GM19397 (cell line): ENCODE data around the gene ANXA5.
"Not testable (repeated sequence)": the region's sequence is repeated elsewhere in the genome, so short reads cannot be mapped to it uniquely, and the experiment has no call there.

ENCODE experiments used
- ATAC-seq: cut with Tn5 transposase; IDR thresholded peaks from one replicate; pipeline ENCODE4 v1.9.1; 2021; ENCODE audit warnings: mild to moderate bottlenecking, moderate library complexity; ENCODE audit not compliant: unreplicated experiment

The ANXA5 gene

DNA sequence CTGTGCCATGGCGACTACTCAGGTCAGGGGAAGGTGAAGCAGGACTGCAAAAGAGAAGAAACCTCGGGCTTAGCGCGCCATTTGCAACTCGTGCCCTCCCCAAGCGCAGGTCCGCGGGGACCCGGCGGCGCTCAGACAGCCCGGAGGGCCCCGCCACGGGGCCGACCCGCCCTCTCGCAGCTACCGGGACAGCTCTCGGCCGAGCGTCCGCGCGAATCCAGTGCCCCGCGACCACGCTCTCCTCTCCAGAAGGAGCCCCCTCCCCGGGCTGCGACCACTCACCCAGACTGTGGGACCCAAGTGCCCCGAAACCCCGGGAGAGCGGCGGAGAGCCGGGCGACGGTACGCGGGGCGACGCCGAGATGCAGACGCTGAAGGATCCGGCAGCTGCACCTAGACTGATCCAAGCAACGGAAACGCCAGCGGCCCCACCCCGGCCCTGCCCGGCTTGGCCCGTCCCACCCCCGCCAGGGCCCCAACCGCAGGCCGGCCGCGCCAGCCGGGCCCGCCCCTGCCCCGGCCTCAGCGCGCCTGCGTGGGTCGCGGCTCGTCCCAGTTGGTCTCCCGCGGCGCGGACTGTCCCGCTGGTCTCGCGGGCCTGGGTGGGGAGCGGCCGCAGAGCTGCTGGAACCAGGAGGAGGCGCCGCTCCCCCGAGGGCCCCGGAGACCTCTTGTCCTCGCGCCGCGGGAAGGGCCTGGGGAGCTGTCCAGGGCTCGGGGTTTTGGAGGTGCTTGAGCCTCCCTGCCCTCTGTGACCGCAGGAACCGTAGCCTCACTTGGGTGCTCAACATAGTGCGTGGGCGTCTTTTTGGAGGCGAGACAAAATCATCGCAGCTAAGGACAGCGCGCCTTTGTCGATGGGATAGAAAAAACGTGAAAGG lies at the start of gene ANXA5:
TSS of gene ANXA5 (minus strand) at position 400 of the 881 bp plus-strand sequence. CDS start at position 9, 391 bp downstream.
- peak; percentile 97 for ATAC-seq

DNA sequence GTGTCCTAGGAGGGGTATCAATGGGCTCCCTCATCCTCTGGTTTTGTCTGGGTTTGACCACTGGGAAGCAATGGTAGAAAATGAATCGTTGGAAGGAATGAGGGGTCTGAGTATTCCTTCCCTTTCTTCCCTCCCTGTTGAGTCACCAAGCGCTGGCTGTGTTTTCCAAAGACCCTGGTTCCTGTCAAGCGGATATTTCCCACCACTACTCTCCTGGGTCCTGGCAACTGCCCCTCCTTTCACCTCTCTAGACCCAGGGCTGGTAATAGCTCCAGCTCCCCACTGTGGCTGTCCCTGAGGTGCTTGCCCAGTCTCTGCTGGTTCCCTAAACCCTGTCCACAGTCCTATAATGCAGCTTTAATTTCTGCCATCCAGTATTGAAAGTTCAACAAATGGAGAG lies 46.0 kb upstream of the ANXA5 start:
- ATAC-seq: no peak

DNA sequence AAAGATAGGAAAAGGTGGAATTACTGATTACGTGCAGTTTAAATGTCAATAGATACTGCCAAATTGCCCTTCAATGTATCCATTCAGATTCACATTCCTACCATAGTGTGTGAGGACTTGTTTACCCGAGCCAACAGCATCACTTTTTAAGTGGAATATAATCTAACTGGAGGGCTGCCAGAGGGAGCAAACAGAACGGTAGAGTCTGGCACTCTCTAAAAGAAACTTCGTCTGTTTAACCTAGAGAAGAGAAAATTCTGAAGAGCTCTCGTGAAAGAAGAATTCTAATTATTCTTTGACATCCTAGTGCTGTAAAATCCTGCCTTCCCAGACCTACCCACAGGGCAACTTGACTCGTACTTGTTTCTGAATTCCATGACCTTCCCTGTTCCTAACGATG lies 45.0 kb upstream of the ANXA5 start:
- no peak for ATAC-seq

DNA sequence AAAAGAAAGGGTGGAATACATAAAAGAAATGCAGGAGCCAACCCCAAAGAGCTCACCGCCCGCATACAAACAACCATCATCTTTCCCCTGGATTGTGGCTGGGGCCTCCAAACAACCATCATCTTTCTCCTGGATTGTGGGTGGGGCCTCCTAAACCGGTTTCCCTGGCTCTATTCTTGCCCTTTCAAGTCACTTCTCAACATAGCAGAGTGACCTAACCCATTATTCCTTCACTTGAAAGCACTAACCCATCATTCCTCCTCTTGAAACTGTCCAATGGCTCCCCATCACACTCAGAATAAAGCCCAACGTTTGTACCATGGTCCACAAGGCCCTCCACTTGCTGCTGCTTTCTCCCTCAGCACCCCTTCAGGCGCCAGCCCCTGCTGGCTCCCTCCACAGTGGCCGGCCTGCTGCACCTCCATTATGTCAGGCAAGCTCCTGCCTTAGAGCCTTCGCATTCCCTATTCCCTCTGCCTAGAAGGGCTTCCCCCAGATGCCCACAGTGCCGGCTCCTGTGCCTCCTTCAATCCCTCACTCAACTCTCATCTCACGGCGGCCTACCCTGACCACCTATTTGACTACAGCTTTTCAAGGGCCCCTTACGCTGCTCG lies 44.1 kb upstream of the ANXA5 start:
- no peak for ATAC-seq

DNA sequence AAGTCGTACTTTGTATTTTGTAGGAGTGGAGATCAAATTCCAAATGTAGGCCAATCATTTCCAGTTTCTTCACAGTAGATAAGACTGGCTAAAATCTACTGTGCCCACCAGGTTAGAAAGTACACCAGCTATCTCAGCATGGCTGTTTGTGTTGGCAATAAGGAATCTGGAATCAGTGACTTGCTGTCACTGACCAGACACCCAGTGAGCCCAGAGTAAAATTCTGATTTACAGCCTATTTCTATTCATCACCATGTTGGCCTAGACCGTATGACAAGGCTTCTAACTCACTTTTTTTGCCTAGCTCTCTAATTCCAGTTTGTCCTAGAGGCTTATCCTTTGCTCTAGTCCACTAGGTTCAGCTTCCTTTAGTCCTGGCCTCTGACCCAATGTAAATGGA lies 42.8 kb upstream of the ANXA5 start:
- ATAC-seq: no peak

DNA sequence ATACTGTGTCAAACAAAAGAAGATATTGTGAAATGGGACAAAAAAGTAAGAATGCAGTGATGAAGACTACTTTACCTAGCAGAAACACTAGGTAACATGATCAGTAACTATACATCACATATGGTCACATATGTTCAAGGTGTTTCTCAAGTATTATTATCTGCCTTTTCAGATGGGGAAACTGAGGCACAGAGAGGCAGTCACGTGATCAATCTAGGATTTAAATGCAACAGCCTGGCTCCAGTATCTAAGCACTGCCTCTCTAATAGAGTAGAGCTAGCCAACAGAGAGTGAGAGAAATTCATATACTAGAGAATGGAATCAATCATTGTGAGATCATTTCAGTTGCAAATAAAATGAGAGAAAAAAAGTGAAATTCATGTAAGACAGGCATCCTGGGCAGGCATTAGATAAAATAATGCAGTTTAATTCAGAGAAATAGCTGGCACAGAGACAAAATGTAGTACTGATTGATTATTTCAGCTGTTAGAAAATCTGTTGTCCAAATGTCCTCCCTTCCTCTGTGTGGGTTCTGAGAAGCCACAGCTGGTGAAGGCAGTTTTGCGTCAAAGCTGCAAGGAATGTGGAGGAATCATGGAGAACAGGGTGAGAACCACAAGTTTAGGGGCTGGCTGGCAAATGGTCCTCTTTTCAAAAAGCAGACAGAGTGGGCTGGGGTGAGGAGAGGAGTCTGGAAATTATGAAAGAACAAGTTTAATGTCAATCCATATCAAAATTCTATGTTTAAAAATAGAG lies 42.2 kb upstream of the ANXA5 start:
- no peak for ATAC-seq

DNA sequence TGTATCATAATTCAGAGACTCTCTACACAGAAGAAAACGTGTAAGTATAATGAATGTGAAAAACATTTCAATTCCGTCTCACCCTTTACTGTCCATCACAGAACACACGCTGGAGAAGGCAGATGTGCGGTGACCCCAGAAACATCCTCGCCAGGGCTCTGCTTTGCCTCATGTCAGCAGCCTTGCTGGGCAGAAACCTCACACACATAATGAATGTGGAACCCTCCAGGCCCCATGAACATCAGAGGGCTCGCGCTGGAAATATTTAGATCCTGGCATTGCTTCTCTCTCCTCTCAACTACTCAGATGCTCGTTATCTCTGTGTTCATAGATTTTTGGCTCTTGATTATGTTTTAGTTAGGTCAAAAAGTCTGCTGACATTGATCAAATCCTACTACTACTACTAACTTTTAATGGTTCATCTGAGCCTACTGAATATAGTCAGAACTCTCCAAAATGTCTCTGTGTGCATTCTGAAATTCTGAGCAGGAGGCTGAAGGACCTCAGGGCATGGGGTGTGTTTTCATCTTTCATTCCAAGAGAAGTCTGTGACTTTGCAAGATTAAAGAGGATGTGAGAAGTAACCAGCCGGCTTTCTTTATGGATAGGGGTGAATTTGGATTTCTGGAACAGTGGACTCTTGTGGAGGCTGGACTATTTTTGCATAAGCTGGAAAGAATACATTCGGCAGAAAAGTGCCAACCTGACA lies 41.2 kb upstream of the ANXA5 start:
- no peak for ATAC-seq

DNA sequence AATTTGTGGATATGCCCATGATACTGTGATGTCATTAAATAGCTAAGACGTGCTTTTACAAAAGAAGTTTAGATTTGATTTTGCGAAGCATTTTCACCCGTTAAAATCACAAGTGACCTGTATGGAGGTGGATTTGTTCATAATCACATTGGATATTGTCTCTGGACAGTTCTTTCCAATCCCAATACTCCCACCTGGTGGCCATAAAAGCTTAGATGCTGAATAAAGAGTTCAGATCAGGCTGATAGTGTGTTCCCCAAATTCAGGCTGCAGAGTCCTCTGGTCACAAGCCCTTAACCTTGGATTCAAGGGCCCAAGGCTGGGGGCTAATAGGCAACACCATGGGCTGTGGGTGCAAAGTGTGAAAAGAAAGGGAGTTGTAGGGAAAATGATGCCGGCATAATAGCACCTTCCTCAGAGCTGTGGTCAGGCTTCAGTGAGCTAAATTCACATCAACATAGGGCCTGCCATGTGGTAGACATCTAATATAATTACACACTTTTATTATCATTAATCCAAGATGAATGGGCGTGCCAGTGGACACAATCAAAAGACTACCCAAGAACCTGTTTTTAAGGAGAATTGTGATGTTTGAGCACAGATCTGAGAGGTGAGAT lies 40.1 kb upstream of the ANXA5 start:
- no peak for ATAC-seq

DNA sequence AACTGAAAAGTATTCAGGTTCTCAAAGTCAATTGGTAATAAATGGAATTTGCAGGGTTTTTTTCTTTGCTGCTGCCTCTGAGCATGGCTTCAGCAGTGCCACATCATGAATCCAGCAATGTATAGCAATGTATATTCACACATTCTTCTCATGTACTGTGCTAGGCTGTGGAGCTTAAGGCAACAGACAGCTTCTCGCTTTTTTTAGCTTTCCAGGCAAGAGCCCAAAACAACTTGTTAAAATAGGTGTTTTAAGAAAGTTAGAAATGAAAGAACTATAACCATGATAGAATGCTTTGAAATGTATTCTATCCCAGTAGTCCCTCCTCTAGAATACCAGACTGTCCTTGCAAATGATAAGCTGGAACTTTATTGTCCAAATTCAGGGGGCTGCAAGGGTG lies 37.8 kb upstream of the ANXA5 start:
- ATAC-seq: no peak

DNA sequence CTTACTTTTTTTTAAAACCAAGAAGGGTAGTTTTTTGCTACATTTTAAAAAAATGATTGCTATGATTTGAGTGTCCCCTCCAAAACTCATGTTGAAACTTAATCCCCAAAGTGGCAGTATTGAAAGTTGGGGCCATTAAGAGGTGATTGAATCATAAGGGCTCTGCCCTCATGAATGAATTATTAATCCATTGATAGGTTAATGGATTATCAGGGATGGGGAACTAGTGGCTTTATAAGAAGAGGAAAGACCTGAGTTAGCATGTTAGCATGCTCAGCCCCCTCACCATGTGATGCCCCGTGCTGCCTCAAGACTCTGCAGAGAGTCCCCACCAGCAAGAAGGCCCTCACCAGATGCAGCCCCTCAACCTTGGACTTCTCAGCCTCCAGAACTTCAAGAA lies 37.2 kb upstream of the ANXA5 start:
- no peak for ATAC-seq

DNA sequence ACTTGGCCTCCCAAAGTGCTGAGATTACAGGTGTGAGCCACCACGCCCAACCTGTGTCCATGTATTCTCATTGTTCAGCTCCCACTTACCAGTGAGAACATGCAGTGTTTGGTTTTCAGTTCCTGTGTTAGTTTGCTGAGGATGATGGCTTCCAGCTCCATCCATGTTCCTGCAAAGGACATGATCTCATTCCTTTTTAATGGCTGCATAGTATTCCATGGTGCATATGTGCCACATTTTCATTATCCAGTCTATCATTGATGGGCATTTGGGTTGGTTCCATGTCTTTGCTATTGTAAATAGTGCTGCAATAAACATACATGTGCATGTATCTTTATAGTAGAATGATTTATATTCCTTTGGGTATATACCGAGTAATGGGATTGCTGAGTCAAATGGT lies 33.0 kb upstream of the ANXA5 start:
- ATAC-seq: not testable (repeated sequence)

DNA sequence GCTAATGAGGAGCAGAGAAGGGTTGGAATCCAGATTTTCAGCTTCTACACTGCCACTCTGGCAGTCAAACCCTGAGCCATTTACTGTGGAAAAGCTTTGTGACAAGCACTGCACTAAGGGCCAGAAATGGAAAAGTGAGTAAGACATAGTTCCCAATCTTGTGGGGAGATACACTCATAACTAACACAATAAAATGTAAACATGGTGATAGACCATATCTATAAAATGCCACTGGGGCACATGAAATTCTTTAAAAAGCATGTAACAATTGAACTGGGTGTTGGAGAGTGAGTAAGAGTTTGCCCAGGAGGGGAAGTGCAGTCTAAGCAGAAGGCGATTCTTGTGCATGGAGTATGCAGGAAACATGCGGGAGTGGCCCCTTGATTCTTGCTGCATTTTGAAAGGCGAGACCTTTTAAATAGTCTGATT lies 32.0 kb upstream of the ANXA5 start:
- ATAC-seq: no peak

DNA sequence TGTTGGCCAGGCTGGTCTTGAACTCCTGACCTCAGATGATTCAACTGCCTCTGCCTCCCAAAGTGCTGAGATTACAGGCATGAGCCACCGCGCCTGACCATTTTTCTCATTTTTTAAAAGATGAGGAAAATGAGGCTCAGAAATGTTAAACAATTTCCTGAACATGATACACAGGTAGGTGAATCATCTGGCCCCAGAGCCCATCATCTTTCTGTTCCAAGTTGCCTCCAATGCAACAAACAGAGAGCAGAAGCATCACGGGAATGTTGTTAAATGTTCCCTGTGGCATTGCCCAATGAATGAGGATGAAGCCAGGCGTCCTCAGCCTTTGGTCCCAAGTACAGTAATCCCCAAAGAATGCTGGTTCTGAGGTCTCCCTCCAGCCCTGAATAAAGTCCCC lies 31.3 kb upstream of the ANXA5 start:
- ATAC-seq: no peak

DNA sequence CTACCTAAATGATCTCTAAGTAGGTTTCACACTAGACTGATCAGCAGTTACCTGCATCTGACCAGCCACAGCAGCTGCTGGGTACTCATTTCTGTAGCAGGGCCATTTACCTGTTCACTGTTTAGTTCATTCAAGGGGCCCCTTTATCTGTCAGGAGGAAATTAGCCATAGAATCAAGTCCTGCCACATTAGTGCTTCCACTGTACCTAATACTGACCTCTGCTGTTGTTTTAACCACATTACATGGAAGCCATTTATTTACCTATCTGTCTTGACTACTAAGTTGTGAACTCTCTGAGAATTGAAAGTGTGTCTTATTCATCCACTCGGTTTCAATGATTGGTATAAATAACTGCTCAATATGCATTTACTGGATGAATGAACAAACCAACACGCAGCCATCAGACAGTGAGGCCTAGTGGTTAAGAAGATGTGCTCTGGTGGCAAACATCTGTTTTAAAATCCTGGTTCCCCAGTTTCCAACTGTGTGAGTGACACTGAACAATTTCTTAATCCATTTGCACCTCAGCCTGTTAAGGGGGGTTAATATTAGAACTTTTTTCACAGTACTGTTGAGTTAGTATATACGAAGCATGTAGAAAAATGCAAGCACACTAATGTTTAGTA lies 30.0 kb upstream of the ANXA5 start:
- ATAC-seq: peak; percentile 92

DNA sequence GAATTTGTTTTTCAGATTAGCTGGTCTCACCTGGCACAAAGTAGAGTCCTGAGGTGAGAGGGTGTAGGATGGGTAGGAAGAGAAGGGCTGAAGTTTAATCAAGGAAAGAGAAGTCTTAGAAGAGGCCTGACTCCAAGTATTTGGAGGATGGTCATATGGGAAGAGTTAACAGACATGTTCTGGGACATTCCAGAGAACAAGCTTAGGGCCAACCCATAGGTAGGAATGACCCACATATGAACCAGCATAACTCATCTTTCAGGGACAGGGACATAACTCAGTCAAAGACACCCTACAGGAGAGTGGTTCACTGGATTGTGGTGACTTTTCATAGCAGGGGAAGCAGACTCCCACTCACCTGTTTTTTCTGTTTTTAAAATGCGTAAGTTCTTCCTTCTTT lies 27.9 kb upstream of the ANXA5 start:
- no peak for ATAC-seq

DNA sequence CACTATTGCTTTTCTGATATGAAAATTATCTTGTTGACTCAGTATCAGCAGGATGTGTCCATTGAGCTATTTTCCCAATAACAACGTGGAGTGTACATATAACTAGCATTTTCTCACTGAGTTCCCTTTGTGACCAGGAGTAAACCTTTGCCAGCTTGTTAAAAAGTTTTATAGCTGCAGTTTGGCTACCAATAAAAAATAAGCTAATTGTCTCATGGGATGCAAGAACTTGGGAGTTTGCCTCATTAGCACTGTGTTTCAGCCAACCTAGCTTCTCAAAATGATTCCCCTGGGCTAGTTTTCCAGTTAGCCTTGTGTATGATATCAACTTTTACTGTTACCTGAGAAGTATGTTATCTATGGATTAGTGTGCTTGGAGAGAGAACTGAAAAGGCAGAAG lies 24.9 kb upstream of the ANXA5 start:
- ATAC-seq: no peak

DNA sequence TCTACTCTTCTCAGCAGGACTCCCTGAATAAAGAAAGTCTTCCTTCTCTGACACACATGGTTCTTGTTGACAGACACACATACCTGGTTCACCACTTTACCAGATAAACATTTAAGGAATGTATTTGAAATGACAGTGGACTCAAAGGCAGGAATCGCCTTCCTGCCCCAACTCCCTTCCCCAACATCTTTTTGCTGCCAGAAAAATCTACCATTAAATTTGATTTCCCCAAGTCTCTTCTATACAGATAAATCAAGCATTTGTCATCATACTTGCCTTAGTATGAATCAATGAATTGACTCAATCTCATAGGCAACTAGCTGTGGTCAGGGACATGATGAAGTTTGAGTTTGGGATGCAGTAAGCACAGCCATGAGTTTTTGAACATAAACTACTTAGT lies 23.3 kb upstream of the ANXA5 start:
- ATAC-seq: no peak

DNA sequence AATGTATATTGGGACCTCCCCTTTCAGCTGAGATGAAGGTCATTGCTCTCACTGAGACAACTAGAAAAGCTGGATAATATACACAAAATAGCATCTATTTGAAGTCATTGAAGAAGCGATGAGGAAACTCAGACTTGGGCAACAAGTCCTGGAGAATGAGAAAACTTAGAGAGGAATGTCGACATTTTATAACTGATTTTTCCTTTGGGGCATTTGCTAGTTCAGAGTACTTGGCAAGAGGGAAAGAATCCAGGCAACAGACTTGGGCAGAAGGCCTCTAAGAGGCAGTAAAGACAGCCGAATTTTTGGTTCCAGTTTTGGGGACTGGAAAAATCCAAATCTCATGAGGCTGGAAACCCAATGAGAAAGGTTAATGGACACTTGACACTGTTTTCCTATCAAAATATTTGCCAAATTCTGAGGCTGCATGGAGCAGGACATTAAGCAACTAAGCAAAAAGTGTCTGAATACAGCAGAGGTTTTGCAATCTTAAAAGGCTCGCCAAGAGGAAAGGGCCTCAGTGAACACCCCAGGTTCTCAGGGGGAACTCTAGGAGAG lies 21.0 kb upstream of the ANXA5 start:
- no peak for ATAC-seq

DNA sequence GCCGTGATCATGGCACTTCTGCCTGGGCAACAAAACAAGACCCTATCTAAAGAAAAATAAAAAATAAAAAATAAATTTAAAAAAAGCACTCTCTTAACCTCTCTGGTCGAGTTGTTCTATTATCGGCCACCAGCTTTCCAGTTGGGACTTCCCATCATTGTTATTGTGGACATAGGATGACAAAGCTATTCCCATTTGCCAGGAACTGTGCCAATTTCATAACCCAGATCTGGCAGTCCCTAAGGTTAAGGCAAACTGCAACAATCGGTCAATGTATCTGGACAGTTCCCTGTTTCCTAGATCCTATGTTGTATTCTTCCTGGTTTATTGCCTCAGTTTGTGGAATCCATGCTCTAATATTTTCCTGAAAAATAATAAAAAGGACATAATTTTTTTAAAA lies 17.8 kb upstream of the ANXA5 start:
- no peak for ATAC-seq

DNA sequence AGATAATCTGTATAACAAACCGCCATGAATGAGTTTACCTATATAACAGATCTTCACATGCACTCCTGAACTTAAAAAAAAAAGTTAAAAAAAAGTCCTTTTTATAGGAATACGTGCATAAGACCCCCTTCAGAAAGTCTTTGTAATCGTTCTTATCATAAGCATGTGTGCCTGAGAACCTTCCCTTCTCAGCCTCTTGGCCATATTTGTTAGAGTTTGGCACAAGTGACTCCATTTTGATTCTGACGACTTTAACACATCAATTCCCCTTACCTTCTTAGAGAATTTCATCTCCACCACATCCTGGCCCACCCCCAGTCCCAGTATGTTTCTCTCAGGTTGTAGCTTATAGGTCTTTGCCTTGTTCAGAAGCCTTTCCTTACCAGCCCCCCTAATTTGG lies 16.0 kb upstream of the ANXA5 start:
- ATAC-seq: no peak
